GM23338 (cell line): Measurements from ENCODE around the gene ZNF438.

Source experiments
- CREB1 ChIP-seq: fragments of 250-450 bp; sonication (Bioruptor Pico); IDR thresholded peaks from 2 replicates; pipeline ENCODE4 v1.5.0; 2020; ENCODE audit warnings: low read depth, mild to moderate bottlenecking, moderate library complexity
- EZH2 ChIP-seq: fragments of 200-600 bp; sonication (generic); IDR thresholded peaks from one replicate; pipeline ENCODE4 v1.8.0; 2017; ENCODE audit warnings: antibody characterized with exemption, mild to moderate bottlenecking, low read depth; ENCODE audit not compliant: unreplicated experiment
- EZH2phosphoT487 ChIP-seq: fragments of 200-600 bp; sonication (generic); IDR thresholded peaks from one replicate; pipeline ENCODE4 v1.8.1; 2018; ENCODE audit warnings: antibody characterized with exemption; ENCODE audit not compliant: unreplicated experiment
- JUNB ChIP-seq: IDR thresholded peaks from one replicate; pipeline ENCODE4 v1.6.1; 2016; ENCODE audit warnings: antibody characterized with exemption; ENCODE audit not compliant: unreplicated experiment
- NANOG ChIP-seq: IDR thresholded peaks from 2 replicates; pipeline ENCODE4 v1.6.1; 2016; ENCODE audit warnings: antibody characterized with exemption, borderline replicate concordance
- POLR2AphosphoS5 ChIP-seq: IDR thresholded peaks from 2 replicates; pipeline ENCODE4 v1.6.1; 2016; ENCODE audit warnings: antibody characterized with exemption, low read depth
- STAT1 ChIP-seq: IDR thresholded peaks from one replicate; pipeline ENCODE4 v1.6.1; 2016; ENCODE audit warnings: antibody characterized with exemption; ENCODE audit not compliant: unreplicated experiment
- ZNF114 ChIP-seq: fragments of 250-450 bp; sonication (Bioruptor Pico); IDR thresholded peaks from 2 replicates; pipeline ENCODE4 v1.5.0; 2020; ENCODE audit warnings: mild to moderate bottlenecking, moderate library complexity
- ZNF331 ChIP-seq: fragments of 250-450 bp; sonication (Bioruptor Pico); IDR thresholded peaks from 2 replicates; pipeline ENCODE4 v1.5.0; 2020; ENCODE audit warnings: low read depth, mild to moderate bottlenecking, moderate library complexity
- TF ChIP-seq, protein P1 (sequence below), 2 experiments: fragments of 200-600 bp in 1 of 2; sonication (generic) in 1 of 2; conservative IDR thresholded peaks; 2 replicates each; pipeline versions ENCODE4 v1.5.1 to v1.6.1; 2016 to 2017; ENCODE audit warnings: antibody characterized with exemption in 2 of 2, low read depth in 2 of 2, mild to moderate bottlenecking in 2 of 2, moderate library complexity in 1 of 2
- TF ChIP-seq, protein P2 (sequence below): IDR thresholded peaks from one replicate; pipeline ENCODE4 v1.6.1; 2018; ENCODE audit warnings: antibody characterized with exemption; ENCODE audit not compliant: unreplicated experiment
- TF ChIP-seq, protein P3 (sequence below): IDR thresholded peaks from 2 replicates; pipeline ENCODE4 v1.6.1; 2016; ENCODE audit warnings: antibody characterized with exemption

DNA sequence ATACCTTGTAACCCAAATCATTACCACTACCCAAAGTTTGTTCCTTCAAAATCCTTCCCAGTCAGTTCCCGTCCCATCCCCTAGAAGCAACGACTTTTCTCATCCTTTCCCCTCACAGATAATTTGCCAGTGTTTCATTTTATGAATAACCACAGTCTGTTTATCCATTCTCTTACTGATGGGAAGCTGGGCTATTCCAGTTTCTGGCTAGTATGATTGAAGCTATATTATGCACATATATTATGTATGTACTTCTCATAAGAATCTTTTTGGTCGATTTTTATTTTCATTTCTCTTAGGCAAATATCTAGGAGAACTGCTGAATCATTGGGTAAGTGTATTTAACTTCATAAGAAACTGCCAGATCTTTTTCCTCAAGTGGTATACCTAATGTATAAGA, 114.6 kb downstream of the ZNF438 start:
- TF ChIP-seq ZNF114: no peak
- no peak for TF ChIP-seq POLR2AphosphoS5
- TF ChIP-seq, protein P1, sequence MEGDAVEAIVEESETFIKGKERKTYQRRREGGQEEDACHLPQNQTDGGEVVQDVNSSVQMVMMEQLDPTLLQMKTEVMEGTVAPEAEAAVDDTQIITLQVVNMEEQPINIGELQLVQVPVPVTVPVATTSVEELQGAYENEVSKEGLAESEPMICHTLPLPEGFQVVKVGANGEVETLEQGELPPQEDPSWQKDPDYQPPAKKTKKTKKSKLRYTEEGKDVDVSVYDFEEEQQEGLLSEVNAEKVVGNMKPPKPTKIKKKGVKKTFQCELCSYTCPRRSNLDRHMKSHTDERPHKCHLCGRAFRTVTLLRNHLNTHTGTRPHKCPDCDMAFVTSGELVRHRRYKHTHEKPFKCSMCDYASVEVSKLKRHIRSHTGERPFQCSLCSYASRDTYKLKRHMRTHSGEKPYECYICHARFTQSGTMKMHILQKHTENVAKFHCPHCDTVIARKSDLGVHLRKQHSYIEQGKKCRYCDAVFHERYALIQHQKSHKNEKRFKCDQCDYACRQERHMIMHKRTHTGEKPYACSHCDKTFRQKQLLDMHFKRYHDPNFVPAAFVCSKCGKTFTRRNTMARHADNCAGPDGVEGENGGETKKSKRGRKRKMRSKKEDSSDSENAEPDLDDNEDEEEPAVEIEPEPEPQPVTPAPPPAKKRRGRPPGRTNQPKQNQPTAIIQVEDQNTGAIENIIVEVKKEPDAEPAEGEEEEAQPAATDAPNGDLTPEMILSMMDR (conservative IDR thresholded peaks at IDR 0.05; ENCODE audit: low read depth in 2 of 2): no peak
- TF ChIP-seq, protein P2, sequence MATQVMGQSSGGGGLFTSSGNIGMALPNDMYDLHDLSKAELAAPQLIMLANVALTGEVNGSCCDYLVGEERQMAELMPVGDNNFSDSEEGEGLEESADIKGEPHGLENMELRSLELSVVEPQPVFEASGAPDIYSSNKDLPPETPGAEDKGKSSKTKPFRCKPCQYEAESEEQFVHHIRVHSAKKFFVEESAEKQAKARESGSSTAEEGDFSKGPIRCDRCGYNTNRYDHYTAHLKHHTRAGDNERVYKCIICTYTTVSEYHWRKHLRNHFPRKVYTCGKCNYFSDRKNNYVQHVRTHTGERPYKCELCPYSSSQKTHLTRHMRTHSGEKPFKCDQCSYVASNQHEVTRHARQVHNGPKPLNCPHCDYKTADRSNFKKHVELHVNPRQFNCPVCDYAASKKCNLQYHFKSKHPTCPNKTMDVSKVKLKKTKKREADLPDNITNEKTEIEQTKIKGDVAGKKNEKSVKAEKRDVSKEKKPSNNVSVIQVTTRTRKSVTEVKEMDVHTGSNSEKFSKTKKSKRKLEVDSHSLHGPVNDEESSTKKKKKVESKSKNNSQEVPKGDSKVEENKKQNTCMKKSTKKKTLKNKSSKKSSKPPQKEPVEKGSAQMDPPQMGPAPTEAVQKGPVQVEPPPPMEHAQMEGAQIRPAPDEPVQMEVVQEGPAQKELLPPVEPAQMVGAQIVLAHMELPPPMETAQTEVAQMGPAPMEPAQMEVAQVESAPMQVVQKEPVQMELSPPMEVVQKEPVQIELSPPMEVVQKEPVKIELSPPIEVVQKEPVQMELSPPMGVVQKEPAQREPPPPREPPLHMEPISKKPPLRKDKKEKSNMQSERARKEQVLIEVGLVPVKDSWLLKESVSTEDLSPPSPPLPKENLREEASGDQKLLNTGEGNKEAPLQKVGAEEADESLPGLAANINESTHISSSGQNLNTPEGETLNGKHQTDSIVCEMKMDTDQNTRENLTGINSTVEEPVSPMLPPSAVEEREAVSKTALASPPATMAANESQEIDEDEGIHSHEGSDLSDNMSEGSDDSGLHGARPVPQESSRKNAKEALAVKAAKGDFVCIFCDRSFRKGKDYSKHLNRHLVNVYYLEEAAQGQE: no peak
- no peak for TF ChIP-seq NANOG
- no peak for TF ChIP-seq CREB1 (CRISPR knock-in tag)
- TF ChIP-seq EZH2: no peak
- TF ChIP-seq EZH2phosphoT487: no peak
- no peak for TF ChIP-seq JUNB
- TF ChIP-seq STAT1: no peak
- TF ChIP-seq, protein P3, sequence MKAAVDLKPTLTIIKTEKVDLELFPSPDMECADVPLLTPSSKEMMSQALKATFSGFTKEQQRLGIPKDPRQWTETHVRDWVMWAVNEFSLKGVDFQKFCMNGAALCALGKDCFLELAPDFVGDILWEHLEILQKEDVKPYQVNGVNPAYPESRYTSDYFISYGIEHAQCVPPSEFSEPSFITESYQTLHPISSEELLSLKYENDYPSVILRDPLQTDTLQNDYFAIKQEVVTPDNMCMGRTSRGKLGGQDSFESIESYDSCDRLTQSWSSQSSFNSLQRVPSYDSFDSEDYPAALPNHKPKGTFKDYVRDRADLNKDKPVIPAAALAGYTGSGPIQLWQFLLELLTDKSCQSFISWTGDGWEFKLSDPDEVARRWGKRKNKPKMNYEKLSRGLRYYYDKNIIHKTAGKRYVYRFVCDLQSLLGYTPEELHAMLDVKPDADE: no peak
- TF ChIP-seq ZNF331 (CRISPR knock-in tag): no peak
